Activated naive CD4-positive, alpha-beta T cell treated with anti-CD3 and anti-CD28 coated beads for 36 hours (primary cell): Measurements from ENCODE around the gene FOXJ1. TPM values are rescaled to one million over a fixed set of nuclear protein-coding genes. Genes with fewer than 3 reads are reported as not detected.

ENCODE experiments used
- CTCF ChIA-PET: fragments of 350-600 bp; sonication (Branson Sonifier 250); formaldehyde crosslinking; loops from one replicate; lab custom pipeline; 2021; ENCODE audit warnings: antibody characterized with exemption; lab: Charles Lee
- DNase-seq: peaks from one replicate; pipeline ENCODE4 v3.0.0-alpha.2; 2020
- H3K27ac Mint-ChIP-seq: one replicate; pipeline ENCODE4 v1.8.0; 2021; ENCODE audit warnings: mild to moderate bottlenecking, mixed read lengths
- H3K27me3 Mint-ChIP-seq: one replicate; pipeline ENCODE4 v1.8.0; 2021; ENCODE audit warnings: low read depth, mixed read lengths
- H3K36me3 Mint-ChIP-seq: one replicate; pipeline ENCODE4 v1.8.0; 2021; ENCODE audit warnings: low read depth, mixed read lengths
- H3K4me1 Mint-ChIP-seq: one replicate; pipeline ENCODE4 v1.8.0; 2021; ENCODE audit warnings: low read depth, mixed read lengths
- H3K4me3 Mint-ChIP-seq: one replicate; pipeline ENCODE4 v1.8.0; 2021; ENCODE audit warnings: mild to moderate bottlenecking, moderate library complexity, mixed read lengths
- H3K9me3 Mint-ChIP-seq: one replicate; pipeline ENCODE4 v1.8.0; 2021; ENCODE audit warnings: mixed read lengths
- intact Hi-C: fragments of 100-400 bp; cut with micrococcal nuclease; formaldehyde crosslinking; loops from one replicate; pipeline ENCODE4 v1.15.1; 2023
- total RNA-seq, 2 experiments: library from RNA; stranded (reverse); gene quantifications; one replicate each; pipeline ENCODE4 v1.2.3, GENCODE V29; 2021

FOXJ1 gene
- total RNA-seq, 2 experiments from 2014 or later: 0.60 to 0.84 TPM

GRCh38 chr17:76138234-76138895 is 2.7 kb downstream of the FOXJ1 start:
- H3K9me3 Mint-ChIP-seq: no peaks in the 10 kb centered on the region
- intact Hi-C loops: no loop called here
- no peak overlapping the region for H3K4me3 Mint-ChIP-seq
- no peak for DNase-seq
- CTCF ChIA-PET: interaction anchor here (1.2 kb wide), 1 partner anchor 43 kb away, joined by 5 read pairs; no protein-coding TSS in a partner anchor
- peaks cover 41% of the 10 kb centered on the region for H3K4me1 Mint-ChIP-seq
- no peaks in the 10 kb centered on the region for H3K36me3 Mint-ChIP-seq
- peaks cover 2% of the 10 kb centered on the region for H3K27me3 Mint-ChIP-seq
- no peak overlapping the region for H3K27ac Mint-ChIP-seq

- Mint-ChIP-seq H3K9me3 (no peaks in the 10 kb centered on the region), H3K27me3 (peaks cover 2% of the 10 kb centered on the region), H3K4me3 (no peak overlapping the region), H3K4me1 (peaks cover 34% of the 10 kb centered on the region), H3K27ac (no peak overlapping the region), H3K36me3 (no peaks in the 10 kb centered on the region)
- DNase-seq: no peak
- intact Hi-C loops: no loop called here
- CTCF ChIA-PET: interaction anchor here (1.2 kb wide), 1 partner anchor 44 kb away, joined by 5 read pairs; no protein-coding TSS in a partner anchor
Observed at GRCh38 chr17:76137351-76138233, 3.5 kb downstream of the FOXJ1 start.

- H3K4me1 Mint-ChIP-seq: peaks cover 29% of the 10 kb centered on the region
- CTCF ChIA-PET: no interaction called here
- intact Hi-C loops: no loop called here
- H3K27ac Mint-ChIP-seq: no peak overlapping the region
- no peak overlapping the region for H3K4me3 Mint-ChIP-seq
- H3K27me3 Mint-ChIP-seq: peaks cover 2% of the 10 kb centered on the region
- no peak for DNase-seq
- H3K9me3 Mint-ChIP-seq: no peaks in the 10 kb centered on the region
- H3K36me3 Mint-ChIP-seq: no peaks in the 10 kb centered on the region
Observed at GRCh38 chr17:76137001-76137350, 4.1 kb downstream of the FOXJ1 start.

- Mint-ChIP-seq H3K27ac (no peak overlapping the region), H3K9me3 (no peaks in the 10 kb centered on the region), H3K4me3 (no peak overlapping the region), H3K4me1 (peaks cover 25% of the 10 kb centered on the region), H3K36me3 (no peaks in the 10 kb centered on the region), H3K27me3 (peaks cover 2% of the 10 kb centered on the region)
- CTCF ChIA-PET: no interaction called here
- no peak for DNase-seq
- intact Hi-C loops: no loop called here
Observed at GRCh38 chr17:76136276-76137000, 4.6 kb downstream of the FOXJ1 start.

GRCh38 chr17:76135810-76136188 is 5.2 kb downstream of the FOXJ1 start:
- CTCF ChIA-PET: no interaction called here
- no peak overlapping the region for H3K27ac Mint-ChIP-seq
- no peak for DNase-seq
- H3K4me1 Mint-ChIP-seq: peaks cover 22% of the 10 kb centered on the region
- H3K27me3 Mint-ChIP-seq: peaks cover 2% of the 10 kb centered on the region
- no peaks in the 10 kb centered on the region for H3K36me3 Mint-ChIP-seq
- no peaks in the 10 kb centered on the region for H3K9me3 Mint-ChIP-seq
- intact Hi-C loops: no loop called here
- no peak overlapping the region for H3K4me3 Mint-ChIP-seq

GRCh38 chr17:76134911-76135809 is 5.9 kb downstream of the FOXJ1 start:
- Mint-ChIP-seq H3K4me3 (peak overlapping the region; percentile 52), H3K36me3 (no peaks in the 10 kb centered on the region), H3K27ac (no peak overlapping the region), H3K4me1 (peaks cover 18% of the 10 kb centered on the region), H3K27me3 (peaks cover 2% of the 10 kb centered on the region), H3K9me3 (no peaks in the 10 kb centered on the region)
- intact Hi-C loops: no loop called here
- peak; percentile 23 for DNase-seq
- CTCF ChIA-PET: interaction anchor here (0.6 to 1.2 kb wide), 3 partner anchors 63 to 201 kb away, joined by 3 to 9 read pairs (median 4); no protein-coding TSS in a partner anchor

- H3K9me3 Mint-ChIP-seq: no peaks in the 10 kb centered on the region
- H3K4me1 Mint-ChIP-seq: peaks cover 15% of the 10 kb centered on the region
- CTCF ChIA-PET: interaction anchor here (0.6 to 1.2 kb wide), 2 partner anchors 12 to 147 kb away, joined by 3 read pairs; no protein-coding TSS in a partner anchor
- H3K27ac Mint-ChIP-seq: no peak overlapping the region
- H3K27me3 Mint-ChIP-seq: no peaks in the 10 kb centered on the region
- H3K4me3 Mint-ChIP-seq: no peak overlapping the region
- intact Hi-C loops: no loop called here
- DNase-seq: no peak
- no peaks in the 10 kb centered on the region for H3K36me3 Mint-ChIP-seq
Observed at GRCh38 chr17:76132574-76133338, 8.3 kb downstream of the FOXJ1 start.

- Mint-ChIP-seq H3K27me3 (no peaks in the 10 kb centered on the region), H3K4me3 (no peak overlapping the region), H3K9me3 (no peaks in the 10 kb centered on the region), H3K36me3 (no peaks in the 10 kb centered on the region), H3K4me1 (peaks cover 22% of the 10 kb centered on the region), H3K27ac (no peak overlapping the region)
- no peak for DNase-seq
- CTCF ChIA-PET: interaction anchor here (1.2 kb wide), 1 partner anchor 148 kb away, joined by 3 read pairs; no protein-coding TSS in a partner anchor
- intact Hi-C loops: no loop called here
Observed at GRCh38 chr17:76131692-76132573, 9.1 kb downstream of the FOXJ1 start.

GRCh38 chr17:76131051-76131691 is 9.9 kb downstream of the FOXJ1 start:
- intact Hi-C loops: no loop called here
- no peaks in the 10 kb centered on the region for H3K36me3 Mint-ChIP-seq
- DNase-seq: no peak
- no peaks in the 10 kb centered on the region for H3K27me3 Mint-ChIP-seq
- no peaks in the 10 kb centered on the region for H3K9me3 Mint-ChIP-seq
- no peak overlapping the region for H3K4me3 Mint-ChIP-seq
- H3K4me1 Mint-ChIP-seq: peaks cover 27% of the 10 kb centered on the region
- H3K27ac Mint-ChIP-seq: no peak overlapping the region
- CTCF ChIA-PET: interaction anchor here (1.4 to 1.7 kb wide), 2 partner anchors 148 to 149 kb away, joined by 3 to 5 read pairs; no protein-coding TSS in a partner anchor

GRCh38 chr17:76130473-76130872 is 10.6 kb downstream of the FOXJ1 start:
- no peak overlapping the region for H3K27ac Mint-ChIP-seq
- H3K4me3 Mint-ChIP-seq: no peak overlapping the region
- H3K27me3 Mint-ChIP-seq: no peaks in the 10 kb centered on the region
- peaks cover 26% of the 10 kb centered on the region for H3K4me1 Mint-ChIP-seq
- no peaks in the 10 kb centered on the region for H3K9me3 Mint-ChIP-seq
- DNase-seq: no peak
- H3K36me3 Mint-ChIP-seq: no peaks in the 10 kb centered on the region
- intact Hi-C loops: no loop called here
- CTCF ChIA-PET: interaction anchor here (1.4 to 1.7 kb wide), 2 partner anchors 148 to 149 kb away, joined by 3 to 5 read pairs; no protein-coding TSS in a partner anchor
